NB4 (cell line): ENCODE measurements around the gene KCNAB2.

Experiments
- DNase-seq: peaks from one replicate; pipeline ENCODE4 v3.0.0; 2010; ENCODE audit warnings: low read depth
- H3K4me3 ChIP-seq: one replicate; pipeline ENCODE4 v1.5.1; 2011; ENCODE audit warnings: mild to moderate bottlenecking, low read depth, low read length, moderate library complexity
- MAX ChIP-seq: IDR thresholded peaks from 2 replicates; pipeline ENCODE4 v1.6.1; 2011; ENCODE audit warnings: low read depth, low read length
- MYC ChIP-seq: IDR thresholded peaks from 2 replicates; pipeline ENCODE4 v1.6.1; 2011; ENCODE audit warnings: low read depth, low read length
- POLR2A ChIP-seq: IDR thresholded peaks from 2 replicates; pipeline ENCODE4 v1.6.1; 2011; ENCODE audit warnings: mild to moderate bottlenecking; ENCODE audit not compliant: insufficient read length; ENCODE audit errors: extremely low read depth
- TF ChIP-seq, protein P1 (sequence below): IDR thresholded peaks from one replicate; pipeline ENCODE4 v1.5.1; 2012; ENCODE audit warnings: low read depth, low read length

Gene KCNAB2

DNA sequence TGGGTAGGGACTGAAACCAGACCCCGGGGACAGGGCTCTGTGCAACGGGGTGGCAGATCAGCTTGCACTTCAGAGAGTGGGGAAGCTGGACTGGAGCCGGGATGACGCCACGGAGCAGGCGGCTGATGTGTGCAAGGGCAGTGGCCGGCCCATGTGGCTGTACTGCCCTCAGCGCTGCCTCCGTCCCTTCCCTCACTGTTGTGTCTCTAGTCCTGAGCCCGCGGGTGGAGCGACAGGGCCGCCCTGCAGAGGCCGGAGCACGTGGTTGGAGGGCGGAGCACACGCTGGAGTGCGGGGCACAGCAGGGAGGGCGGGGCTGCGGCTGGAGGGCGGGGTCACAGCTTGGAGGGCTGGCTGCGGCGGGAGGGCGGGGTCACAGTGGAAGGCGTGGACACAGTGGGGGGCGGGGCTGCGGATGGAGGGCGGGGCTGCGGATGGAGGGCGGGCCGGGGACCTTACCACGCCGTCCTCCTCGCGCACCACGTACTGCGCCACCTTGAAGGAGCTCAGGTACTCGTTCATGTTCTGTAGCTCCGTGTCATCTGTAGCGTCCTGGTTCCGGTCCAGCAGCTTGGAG is 82.0 kb downstream of the KCNAB2 start:
- DNase-seq, result peak; percentile 23
- TF ChIP-seq, protein P1, sequence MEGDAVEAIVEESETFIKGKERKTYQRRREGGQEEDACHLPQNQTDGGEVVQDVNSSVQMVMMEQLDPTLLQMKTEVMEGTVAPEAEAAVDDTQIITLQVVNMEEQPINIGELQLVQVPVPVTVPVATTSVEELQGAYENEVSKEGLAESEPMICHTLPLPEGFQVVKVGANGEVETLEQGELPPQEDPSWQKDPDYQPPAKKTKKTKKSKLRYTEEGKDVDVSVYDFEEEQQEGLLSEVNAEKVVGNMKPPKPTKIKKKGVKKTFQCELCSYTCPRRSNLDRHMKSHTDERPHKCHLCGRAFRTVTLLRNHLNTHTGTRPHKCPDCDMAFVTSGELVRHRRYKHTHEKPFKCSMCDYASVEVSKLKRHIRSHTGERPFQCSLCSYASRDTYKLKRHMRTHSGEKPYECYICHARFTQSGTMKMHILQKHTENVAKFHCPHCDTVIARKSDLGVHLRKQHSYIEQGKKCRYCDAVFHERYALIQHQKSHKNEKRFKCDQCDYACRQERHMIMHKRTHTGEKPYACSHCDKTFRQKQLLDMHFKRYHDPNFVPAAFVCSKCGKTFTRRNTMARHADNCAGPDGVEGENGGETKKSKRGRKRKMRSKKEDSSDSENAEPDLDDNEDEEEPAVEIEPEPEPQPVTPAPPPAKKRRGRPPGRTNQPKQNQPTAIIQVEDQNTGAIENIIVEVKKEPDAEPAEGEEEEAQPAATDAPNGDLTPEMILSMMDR, result no peak
- TF ChIP-seq MAX, result no peak
- no peak for TF ChIP-seq POLR2A
- no peak for TF ChIP-seq MYC
- no peak overlapping the region for H3K4me3 ChIP-seq

DNA sequence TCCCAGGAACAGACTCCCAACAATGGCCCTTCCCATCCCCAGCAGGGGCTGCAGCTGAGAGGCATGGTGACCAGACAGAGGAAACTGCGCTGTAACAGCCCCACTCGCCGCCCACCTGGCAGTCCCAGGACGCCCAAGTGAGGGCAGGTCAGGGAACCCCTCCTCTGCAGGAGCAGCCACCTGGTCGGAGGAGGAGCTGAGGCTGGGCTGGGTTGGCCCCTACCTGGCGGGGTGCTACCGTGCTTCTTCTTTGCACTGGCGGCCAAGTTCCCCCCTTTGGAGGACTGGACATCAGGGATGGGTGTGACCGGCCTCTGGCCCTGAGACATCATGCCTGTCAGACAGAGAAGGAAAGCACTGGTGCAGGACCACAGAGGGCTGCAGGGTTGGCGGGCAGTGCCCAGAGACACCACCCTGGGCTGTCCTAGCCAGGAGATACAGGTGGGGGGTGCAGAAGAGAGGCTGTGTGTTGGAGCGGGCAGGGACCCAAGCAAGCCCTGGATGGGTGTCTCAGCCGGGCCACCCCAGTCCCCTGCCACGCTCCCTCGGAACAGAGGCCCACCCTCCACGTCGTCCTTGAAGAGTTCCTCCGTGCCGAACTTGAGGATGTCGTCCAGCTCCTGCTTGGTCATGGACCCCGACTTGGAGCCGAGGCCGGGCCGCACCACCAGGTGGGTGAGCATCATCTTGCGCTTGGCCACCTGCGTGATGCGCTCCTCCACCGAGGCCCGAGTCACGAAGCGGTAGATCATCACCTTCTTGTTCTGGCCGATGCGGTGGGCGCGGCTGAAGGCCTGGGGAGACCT is 82.8 kb downstream of the KCNAB2 start:
- no peak for DNase-seq
- TF ChIP-seq, protein P1, result no peak
- TF ChIP-seq MAX (no peak), MYC (no peak), POLR2A (no peak)
- H3K4me3 ChIP-seq, result no peak overlapping the region

DNA sequence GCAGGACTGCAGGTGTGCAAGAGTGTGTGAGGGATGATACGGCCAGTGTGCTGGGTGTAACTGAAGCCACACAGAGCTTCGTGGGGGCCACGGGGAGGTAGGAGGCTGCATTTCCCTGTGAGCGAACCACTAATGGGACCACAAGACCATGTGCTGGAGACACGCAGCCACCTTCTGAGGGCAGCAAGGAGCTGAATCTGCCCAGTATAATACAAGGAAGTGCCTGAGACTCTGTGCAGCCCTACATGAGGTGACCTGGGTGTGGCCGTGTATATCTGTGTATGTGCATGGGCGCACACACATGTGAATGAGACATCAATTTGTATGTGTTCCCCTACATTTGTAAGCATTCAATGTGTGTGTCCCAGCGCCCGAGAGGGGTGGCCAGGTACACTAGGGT is 83.6 kb downstream of the KCNAB2 start:
- peak; percentile 23 for DNase-seq
- TF ChIP-seq MAX, result no peak
- TF ChIP-seq POLR2A, result no peak
- TF ChIP-seq MYC, result no peak
- TF ChIP-seq, protein P1, result no peak
- no peak overlapping the region for H3K4me3 ChIP-seq

DNA sequence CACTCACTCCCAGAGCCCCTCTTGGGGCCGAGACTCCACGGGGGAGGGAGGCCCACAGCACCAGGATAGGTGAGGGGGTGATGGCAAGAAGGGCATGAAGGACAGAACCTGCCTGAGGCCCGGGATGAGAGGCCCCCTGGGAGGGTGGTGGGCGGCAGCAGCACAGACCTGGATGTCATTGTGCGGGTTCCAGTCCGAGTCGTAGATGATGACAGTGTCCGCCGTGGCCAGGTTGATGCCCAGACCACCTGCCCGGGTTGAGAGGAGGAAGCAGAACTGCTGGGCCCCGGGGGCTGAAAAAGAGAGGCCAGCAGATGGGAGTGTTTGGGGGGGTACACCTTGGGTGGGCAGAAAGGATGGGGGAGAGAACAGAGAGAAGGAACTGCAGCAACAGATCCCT is 84.3 kb downstream of the KCNAB2 start:
- no peak overlapping the region for H3K4me3 ChIP-seq
- no peak for TF ChIP-seq MYC
- TF ChIP-seq, protein P1, result no peak
- no peak for TF ChIP-seq MAX
- TF ChIP-seq POLR2A, result no peak
- no peak for DNase-seq

- H3K4me3 ChIP-seq, result no peak overlapping the region
- DNase-seq, result no peak
- TF ChIP-seq POLR2A, result no peak
- no peak for TF ChIP-seq MYC
Measured at GRCh38 chr1:6130596-6130995, 84.9 kb downstream of the KCNAB2 start.

GRCh38 chr1:6131561-6131960 is 85.9 kb downstream of the KCNAB2 start:
- TF ChIP-seq POLR2A (no peak), MAX (no peak), MYC (no peak)
- TF ChIP-seq, protein P1, result no peak
- no peak for DNase-seq

More at GRCh38 chr1:6131561-6131960, 85.9 kb downstream of the KCNAB2 start:
- H3K4me3 ChIP-seq, result no peak overlapping the region
